PC-9 (cell line): ENCODE data around the gene ASIC4. TPM values are rescaled to one million over a fixed set of nuclear protein-coding genes. Genes with fewer than 3 reads are reported as not detected.

Experiments used
- BruUV-seq: library from RNA; stranded (reverse); fragments of 400-500 nt; replicated peaks from 2 replicates; lab custom pipeline; 2021; lab: Mats Ljungman, UMichigan
- CTCF ChIA-PET: fragments of 300-600 bp; sonication (Branson Sonifier 250); formaldehyde crosslinking; loops from one replicate; lab custom pipeline; 2022; ENCODE audit warnings: antibody characterized with exemption; lab: Charles Lee
- POLR2A ChIA-PET: fragments of 300-600 bp; sonication (Branson Sonifier 250); formaldehyde crosslinking; loops from one replicate; lab custom pipeline; 2022; ENCODE audit warnings: antibody characterized with exemption; ENCODE audit not compliant: unreplicated experiment; lab: Charles Lee
- DNase-seq, 2 experiments: peaks; one replicate each; pipeline versions ENCODE4 v3.0.0 to v3.0.0-alpha.2; 2015 to 2022; ENCODE audit warnings: mixed read lengths in 1 of 2
- H2AFZ ChIP-seq: fragments of 200-600 bp; sonication (generic); 2 replicates; pipeline ENCODE4 v1.8.1; 2017; ENCODE audit warnings: antibody characterized with exemption
- H3F3A ChIP-seq: fragments of 200-600 bp; sonication (generic); 2 replicates; pipeline ENCODE4 v1.8.1; 2017; ENCODE audit warnings: antibody characterized with exemption, mild to moderate bottlenecking, low read depth; ENCODE audit not compliant: insufficient read depth
- H3K27ac ChIP-seq: fragments of 200-600 bp; sonication (generic); 2 replicates; pipeline ENCODE4 v1.6.1; 2016; ENCODE audit warnings: mixed run types
- H3K27me3 ChIP-seq: fragments of 200-600 bp; sonication (generic); 2 replicates; pipeline ENCODE4 v1.6.1; 2016; ENCODE audit warnings: low read depth, mixed run types; ENCODE audit not compliant: insufficient read depth
- H3K36me3 ChIP-seq: fragments of 200-600 bp; sonication (generic); 2 replicates; pipeline ENCODE4 v1.6.1; 2016; ENCODE audit warnings: low read depth, mixed run types
- H3K4me1 ChIP-seq: fragments of 200-600 bp; sonication (generic); replicated peaks from 2 replicates; pipeline ENCODE4 v1.6.1; 2016; ENCODE audit warnings: mixed run types; ENCODE audit not compliant: insufficient read depth
- H3K4me2 ChIP-seq: fragments of 200-600 bp; sonication (generic); 2 replicates; pipeline ENCODE4 v1.6.1; 2017; ENCODE audit warnings: mixed run types
- H3K4me3 ChIP-seq: fragments of 200-600 bp; sonication (generic); 2 replicates; pipeline ENCODE4 v1.6.1; 2016; ENCODE audit warnings: mixed run types
- H3K79me2 ChIP-seq: fragments of 200-600 bp; sonication (generic); 2 replicates; pipeline ENCODE4 v1.6.1; 2017; ENCODE audit warnings: low read depth, mixed run types
- H3K9me2 ChIP-seq: fragments of 200-600 bp; sonication (generic); 2 replicates; pipeline ENCODE4 v1.8.1; 2017; ENCODE audit warnings: mild to moderate bottlenecking; ENCODE audit not compliant: insufficient read depth
- H3K9me3 ChIP-seq: fragments of 200-600 bp; sonication (generic); 2 replicates; pipeline ENCODE4 v1.8.1; 2016; ENCODE audit warnings: low read depth; ENCODE audit not compliant: insufficient read depth
- H4K20me1 ChIP-seq: fragments of 200-600 bp; sonication (generic); 2 replicates; pipeline ENCODE4 v1.8.1; 2017; ENCODE audit not compliant: insufficient read depth
- EZH2 ChIP-seq: fragments of 200-600 bp; sonication (generic); IDR thresholded peaks from 2 replicates; pipeline ENCODE4 v1.8.0; 2017; ENCODE audit warnings: antibody characterized with exemption, low read depth
- intact Hi-C: fragments of 100-400 bp; cut with micrococcal nuclease; formaldehyde crosslinking; loops from one replicate; pipeline ENCODE4 v1.10.0; 2022; ENCODE audit not compliant: unreplicated experiment
- total RNA-seq: library from RNA; stranded (reverse); gene quantifications from 2 replicates; pipeline ENCODE4 v1.2.3, GENCODE V29; 2021
- TF ChIP-seq, protein P1 (sequence below): fragments of 200-600 bp; sonication (generic); conservative IDR thresholded peaks from 2 replicates; pipeline ENCODE4 v1.6.1; 2017; ENCODE audit warnings: mixed run types, antibody characterized with exemption, mild to moderate bottlenecking, moderate library complexity

Gene ASIC4
- total RNA-seq, 1 experiment from 2014 or later, result 0.22 TPM

DNA sequence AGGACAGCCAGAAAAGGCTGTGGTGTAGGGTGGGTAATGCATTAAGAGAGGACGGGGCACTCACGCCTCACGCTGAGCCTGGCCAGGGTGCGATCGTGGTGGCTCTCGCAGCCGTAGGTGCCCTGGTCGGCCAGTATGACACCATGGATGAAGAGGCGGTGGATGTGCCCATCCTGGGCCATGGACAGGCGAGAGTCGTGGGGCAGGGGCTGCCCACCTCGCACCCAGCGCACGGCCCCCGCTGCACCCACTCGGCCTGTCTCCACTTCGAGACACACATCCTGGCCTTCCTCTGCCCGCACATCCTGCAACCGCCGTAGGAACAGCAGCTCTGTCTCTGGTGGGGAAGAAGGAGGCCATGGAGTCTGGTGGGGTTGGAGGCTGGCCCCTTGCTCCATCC, 41.7 kb downstream of the ASIC4 start:
- Histone ChIP-seq H3K4me2 (no peak overlapping the region), H3F3A (no peaks in the 10 kb centered on the region), H3K4me3 (no peak overlapping the region), H4K20me1 (no peaks in the 10 kb centered on the region), H3K27ac (no peak overlapping the region), H3K36me3 (no peaks in the 10 kb centered on the region), H3K9me2 (no peaks in the 10 kb centered on the region), H3K79me2 (no peaks in the 10 kb centered on the region), H3K9me3 (no peaks in the 10 kb centered on the region), H2AFZ (no peak overlapping the region), H3K4me1 (no peaks in the 10 kb centered on the region), H3K27me3 (no peaks in the 10 kb centered on the region)
- TF ChIP-seq, protein P1, sequence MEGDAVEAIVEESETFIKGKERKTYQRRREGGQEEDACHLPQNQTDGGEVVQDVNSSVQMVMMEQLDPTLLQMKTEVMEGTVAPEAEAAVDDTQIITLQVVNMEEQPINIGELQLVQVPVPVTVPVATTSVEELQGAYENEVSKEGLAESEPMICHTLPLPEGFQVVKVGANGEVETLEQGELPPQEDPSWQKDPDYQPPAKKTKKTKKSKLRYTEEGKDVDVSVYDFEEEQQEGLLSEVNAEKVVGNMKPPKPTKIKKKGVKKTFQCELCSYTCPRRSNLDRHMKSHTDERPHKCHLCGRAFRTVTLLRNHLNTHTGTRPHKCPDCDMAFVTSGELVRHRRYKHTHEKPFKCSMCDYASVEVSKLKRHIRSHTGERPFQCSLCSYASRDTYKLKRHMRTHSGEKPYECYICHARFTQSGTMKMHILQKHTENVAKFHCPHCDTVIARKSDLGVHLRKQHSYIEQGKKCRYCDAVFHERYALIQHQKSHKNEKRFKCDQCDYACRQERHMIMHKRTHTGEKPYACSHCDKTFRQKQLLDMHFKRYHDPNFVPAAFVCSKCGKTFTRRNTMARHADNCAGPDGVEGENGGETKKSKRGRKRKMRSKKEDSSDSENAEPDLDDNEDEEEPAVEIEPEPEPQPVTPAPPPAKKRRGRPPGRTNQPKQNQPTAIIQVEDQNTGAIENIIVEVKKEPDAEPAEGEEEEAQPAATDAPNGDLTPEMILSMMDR, result no peak
- no peak for TF ChIP-seq EZH2
- no TSS peak for BruUV-seq
- no peak for DNase-seq
- intact Hi-C loops, result no loop called here
- ChIA-PET POLR2A (no interaction called here), CTCF (interaction anchor here (0.6 kb wide), 1 partner anchor 75 kb away, joined by 6 read pairs; no protein-coding TSS in a partner anchor)

DNA sequence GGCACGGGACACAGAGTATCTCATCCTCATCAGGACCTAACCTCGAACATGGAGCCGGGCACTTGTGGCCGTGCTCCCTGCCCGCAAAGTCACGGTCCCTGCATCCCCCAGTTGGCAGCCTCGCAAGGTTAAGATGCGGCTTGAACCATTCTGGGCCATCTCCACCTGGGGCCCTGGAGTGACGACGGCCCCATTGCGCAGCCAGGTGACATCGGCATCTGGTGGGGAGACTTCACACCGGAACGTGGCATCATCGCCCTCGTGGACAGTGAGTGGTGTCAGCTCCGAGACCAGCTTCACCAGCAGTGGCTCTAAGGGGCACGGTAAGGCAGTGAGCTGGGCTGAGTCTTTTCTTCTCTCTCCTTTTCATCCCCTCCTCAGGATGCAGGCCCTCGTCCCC, 42.1 kb downstream of the ASIC4 start:
- Histone ChIP-seq H3K27ac (no peak overlapping the region), H3K9me3 (no peaks in the 10 kb centered on the region), H3F3A (no peaks in the 10 kb centered on the region), H3K4me3 (no peak overlapping the region), H2AFZ (no peak overlapping the region), H4K20me1 (no peaks in the 10 kb centered on the region), H3K79me2 (no peaks in the 10 kb centered on the region), H3K4me1 (no peaks in the 10 kb centered on the region), H3K4me2 (no peak overlapping the region), H3K27me3 (no peaks in the 10 kb centered on the region), H3K9me2 (no peaks in the 10 kb centered on the region), H3K36me3 (no peaks in the 10 kb centered on the region)
- ChIA-PET CTCF (no interaction called here), POLR2A (interaction anchor here (0.6 to 0.9 kb wide), 2 partner anchors 92 to 140 kb away, joined by 3 to 17 read pairs; no protein-coding TSS in a partner anchor)
- intact Hi-C loops, result no loop called here
- BruUV-seq, result no TSS peak
- TF ChIP-seq, protein P1, result no peak
- no peak for TF ChIP-seq EZH2
- no peak for DNase-seq

DNA sequence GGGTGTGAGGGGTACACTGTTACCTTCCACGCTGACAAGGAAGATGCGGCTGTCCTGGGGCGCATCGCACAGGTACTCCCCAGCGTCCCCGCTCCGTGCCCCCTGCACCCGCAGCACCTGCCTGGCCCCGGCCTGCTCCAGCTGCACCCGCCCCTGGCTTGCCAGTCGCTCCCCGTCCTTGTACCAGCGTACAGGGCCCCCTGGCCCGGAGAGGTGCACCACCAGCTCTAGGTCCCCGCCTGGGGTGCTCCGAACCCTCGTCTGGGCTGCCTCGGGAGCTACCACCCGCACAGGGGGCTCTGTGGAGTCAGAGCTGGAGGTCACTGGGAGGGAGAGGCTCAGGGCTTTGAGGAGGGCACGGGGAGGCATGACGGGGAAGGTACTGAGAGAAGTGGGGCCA, 43.0 kb downstream of the ASIC4 start:
- Histone ChIP-seq H4K20me1 (no peaks in the 10 kb centered on the region), H3K4me3 (no peak overlapping the region)
- DNase-seq, result no peak

More for the DNA sequence above, 43.0 kb downstream of the ASIC4 start:
- Histone ChIP-seq H3F3A (no peaks in the 10 kb centered on the region), H3K27me3 (no peaks in the 10 kb centered on the region), H2AFZ (no peak overlapping the region), H3K9me3 (no peaks in the 10 kb centered on the region), H3K27ac (no peak overlapping the region), H3K79me2 (no peaks in the 10 kb centered on the region), H3K9me2 (no peaks in the 10 kb centered on the region), H3K36me3 (no peaks in the 10 kb centered on the region), H3K4me1 (no peaks in the 10 kb centered on the region), H3K4me2 (no peak overlapping the region)
- intact Hi-C loops, result no loop called here
- ChIA-PET POLR2A (interaction anchor here (0.9 kb wide), 1 partner anchor 141 kb away, joined by 3 read pairs; no protein-coding TSS in a partner anchor), CTCF (no interaction called here)
- BruUV-seq, result no TSS peak
- no peak for TF ChIP-seq EZH2
- TF ChIP-seq, protein P1, result no peak
